Nephron (organoid): ENCODE results near the gene KLHL11.

ENCODE experiments used
- H3K27ac Mint-ChIP-seq, 3 experiments: 2 replicates each; pipeline ENCODE4 v1.8.0; 2020; ENCODE audit warnings: mixed read lengths in 3 of 3, mild to moderate bottlenecking in 2 of 3, moderate library complexity in 1 of 3
- H3K27me3 Mint-ChIP-seq: 2 replicates; pipeline ENCODE4 v1.8.0; 2021; ENCODE audit warnings: low read depth, mild to moderate bottlenecking, moderate library complexity, mixed read lengths
- H3K36me3 Mint-ChIP-seq: 2 replicates; pipeline ENCODE4 v1.8.0; 2020; ENCODE audit warnings: low read depth, mixed read lengths
- H3K4me1 Mint-ChIP-seq: 2 replicates; pipeline ENCODE4 v1.8.0; 2020; ENCODE audit warnings: mixed read lengths
- H3K4me3 Mint-ChIP-seq, 3 experiments: 2 replicates each; pipeline ENCODE4 v1.8.0; 2020; ENCODE audit warnings: mild to moderate bottlenecking in 3 of 3, mixed read lengths in 3 of 3, moderate library complexity in 2 of 3
- H3K9me3 Mint-ChIP-seq: 2 replicates; pipeline ENCODE4 v1.8.0; 2020; ENCODE audit warnings: mixed read lengths
- CTCF ChIP-seq, 3 experiments: fragments of 200-600 bp; sonication (generic); IDR thresholded peaks; one replicate each; pipeline ENCODE4 v1.5.0; 2021; ENCODE audit warnings: antibody characterized with exemption in 3 of 3; ENCODE audit not compliant: unreplicated experiment in 3 of 3

The KLHL11 gene

DNA sequence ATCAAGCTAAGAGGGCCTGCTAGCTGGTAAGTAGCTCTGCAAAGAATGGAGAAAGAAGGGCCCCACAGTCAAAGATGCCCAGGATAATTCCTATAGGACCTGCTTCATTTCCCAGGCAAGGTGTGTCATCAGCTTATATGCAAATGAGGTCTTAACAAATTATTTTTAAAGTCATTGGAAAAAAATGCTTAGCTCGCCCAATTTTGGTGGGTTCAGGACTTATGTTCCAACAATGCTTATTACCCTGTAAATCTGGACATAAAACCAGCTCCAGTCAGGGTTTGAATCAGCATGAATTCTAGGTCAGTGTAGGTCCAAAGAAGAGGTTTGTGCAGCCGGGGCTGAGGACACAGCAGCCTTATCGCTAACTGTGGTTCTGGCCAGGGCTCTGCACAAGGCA lies 28.2 kb upstream of the KLHL11 start:
- Mint-ChIP-seq H3K4me1 (peaks cover 11% of the 10 kb centered on the region), H3K9me3 (no peaks in the 10 kb centered on the region), H3K27ac (no peak overlapping the region), H3K36me3 (peaks cover 70% of the 10 kb centered on the region), H3K27me3 (no peaks in the 10 kb centered on the region), H3K4me3 (no peak overlapping the region)
- TF ChIP-seq CTCF (IDR thresholded peaks at IDR 0.05; ENCODE audit: unreplicated experiment in 3 of 3) = no peak

DNA sequence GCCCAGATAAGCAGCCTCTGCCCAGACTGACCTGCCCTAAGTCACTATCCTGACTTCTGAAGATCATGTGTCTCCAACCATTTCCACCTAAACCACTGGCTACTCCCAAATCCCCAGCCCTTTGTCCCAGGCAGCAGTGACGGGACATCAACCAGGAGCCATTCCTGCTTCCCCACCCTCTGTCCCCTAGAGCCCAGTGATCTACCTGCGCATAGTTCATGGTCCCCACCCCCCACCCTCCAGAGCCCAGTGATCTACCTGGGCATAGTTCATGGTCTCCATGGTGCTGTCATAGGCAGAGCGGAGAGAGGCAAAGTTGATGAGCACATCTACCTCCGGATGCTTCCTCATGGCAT lies 26.8 kb upstream of the KLHL11 start:
- TF ChIP-seq CTCF (IDR thresholded peaks at IDR 0.05; ENCODE audit: unreplicated experiment in 3 of 3) = no peak
- Mint-ChIP-seq H3K27me3 (no peaks in the 10 kb centered on the region), H3K27ac (no peak overlapping the region), H3K36me3 (peaks cover 74% of the 10 kb centered on the region), H3K9me3 (no peaks in the 10 kb centered on the region), H3K4me1 (peaks cover 11% of the 10 kb centered on the region), H3K4me3 (no peak overlapping the region)

DNA sequence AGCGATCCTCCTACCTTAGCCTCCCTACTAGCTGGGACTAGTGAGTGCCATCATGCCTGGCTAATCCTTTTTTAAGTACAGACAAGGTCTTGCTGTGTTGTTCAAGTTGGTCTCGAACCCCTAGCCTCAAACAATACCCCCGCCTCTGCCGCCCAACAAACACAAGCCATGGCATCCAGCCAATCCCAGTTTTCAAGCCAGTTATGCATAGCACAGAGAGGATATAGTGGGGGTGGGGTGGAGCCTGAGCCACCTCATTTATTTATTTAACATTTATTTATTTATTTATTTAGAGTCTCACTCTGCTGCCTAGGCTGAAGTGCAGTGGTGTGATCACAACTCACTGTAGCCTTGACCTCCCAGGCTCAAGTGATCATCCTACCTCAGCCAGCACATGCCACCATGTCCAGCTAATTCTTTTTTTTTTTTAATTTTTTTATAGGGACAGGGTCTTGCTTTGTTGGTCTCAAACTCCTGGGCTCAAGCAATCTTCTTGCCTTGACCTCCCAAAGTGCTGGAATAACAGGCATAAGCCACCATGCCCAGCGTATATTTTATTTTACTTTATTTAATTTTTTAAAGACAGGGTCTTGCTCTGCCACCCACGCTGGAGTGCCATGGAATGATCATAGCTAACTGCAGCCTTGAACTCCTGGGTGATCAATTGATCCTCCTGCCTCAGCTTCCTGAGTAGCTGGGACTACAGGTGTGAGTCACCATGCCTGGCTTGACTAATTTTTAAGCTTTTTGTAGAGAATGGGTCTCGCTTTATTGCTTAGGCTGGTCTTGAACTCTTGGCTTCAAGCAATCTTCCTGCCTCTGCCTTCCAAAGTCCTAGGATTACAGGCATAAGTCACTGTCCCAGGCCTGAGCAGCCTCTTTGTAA lies 26.2 kb upstream of the KLHL11 start:
- TF ChIP-seq CTCF (IDR thresholded peaks at IDR 0.05; ENCODE audit: unreplicated experiment in 3 of 3) = no peak
- Mint-ChIP-seq H3K27ac (no peak overlapping the region), H3K36me3 (peaks cover 69% of the 10 kb centered on the region), H3K9me3 (no peaks in the 10 kb centered on the region), H3K4me3 (no peak overlapping the region), H3K4me1 (peaks cover 10% of the 10 kb centered on the region), H3K27me3 (no peaks in the 10 kb centered on the region)

DNA sequence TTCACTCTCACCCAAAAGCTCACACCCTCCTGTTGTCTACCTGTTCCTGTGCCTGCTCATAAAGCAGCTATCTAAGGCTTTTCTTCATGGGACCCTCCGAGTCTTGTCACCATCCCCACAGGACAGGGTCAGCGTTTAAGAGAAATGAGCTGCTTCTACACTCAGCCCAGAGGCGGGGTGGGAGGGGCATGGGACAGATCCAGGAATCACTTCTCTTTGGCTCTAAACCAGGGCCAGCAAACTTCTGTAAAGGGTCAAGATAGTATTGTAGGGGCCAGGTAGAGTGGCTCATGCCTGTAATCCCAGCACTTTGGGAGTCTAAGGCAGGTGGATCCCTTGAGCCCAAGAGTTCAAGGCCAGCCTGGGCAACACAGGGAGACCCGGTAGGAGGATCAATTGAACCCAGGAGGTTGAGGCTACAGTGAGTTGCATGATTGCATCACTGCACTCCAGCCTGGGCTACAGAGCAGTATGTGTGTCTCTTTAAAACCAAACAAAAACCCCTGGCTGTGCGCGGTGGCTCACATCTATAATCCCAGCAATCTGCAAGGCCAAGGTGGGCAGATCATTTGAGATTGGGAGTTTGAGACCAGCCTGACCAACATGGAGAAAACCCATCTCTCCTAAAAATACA lies 23.2 kb upstream of the KLHL11 start:
- Mint-ChIP-seq H3K4me3 (no peak overlapping the region), H3K27me3 (no peaks in the 10 kb centered on the region), H3K27ac (no peak overlapping the region), H3K9me3 (no peaks in the 10 kb centered on the region), H3K36me3 (peaks cover 64% of the 10 kb centered on the region), H3K4me1 (no peaks in the 10 kb centered on the region)
- no peak for TF ChIP-seq CTCF (IDR thresholded peaks at IDR 0.05; ENCODE audit: unreplicated experiment in 3 of 3)

- Mint-ChIP-seq H3K9me3 (no peaks in the 10 kb centered on the region), H3K36me3 (peaks cover 61% of the 10 kb centered on the region), H3K27ac (no peak overlapping the region), H3K27me3 (no peaks in the 10 kb centered on the region), H3K4me1 (no peaks in the 10 kb centered on the region), H3K4me3 (no peak overlapping the region)
- peak in 2 of 3 experiments; percentile 13 to 47 for TF ChIP-seq CTCF (IDR thresholded peaks at IDR 0.05; ENCODE audit: unreplicated experiment in 3 of 3)
Measured at GRCh38 chr17:41885733-41886132, 20.5 kb upstream of the KLHL11 start.
